ENCODE measurements around the gene SLC39A8. TPM values are rescaled to one million over a fixed set of nuclear protein-coding genes. Genes with fewer than 3 reads are reported as not detected.
A peak's percentile ranks its signal among the peaks of the same experiment; 100 is the strongest.

SLC39A8 gene
- total RNA-seq (10 to 100 TPM in 3 of 9 donors, 1 to 10 TPM in 6; 5.2 to 24.2 (median 9.4) TPM), polyA plus RNA-seq (1 to 10 TPM; 2.0 to 8.8 (median 3.5) TPM)
- long read RNA-seq, donor 1, transcript SLC39A8-202 (8 exons, 3,238 nt), result major isoform, 6 of 6 reads
- long read RNA-seq, donor 1, partial matches to known transcripts, result 0 of 6 reads
- long read RNA-seq, donor 1, other reads (novel, unspliced or antisense), result 0 of 6 reads
- long read RNA-seq, donor 2, partial matches to known transcripts, result 5 of 9 reads
- long read RNA-seq, donor 2, other reads (novel, unspliced or antisense), result 0 of 9 reads
- long read RNA-seq, donor 3, partial matches to known transcripts, result 0 of 5 reads
- long read RNA-seq, donor 3, other reads (novel, unspliced or antisense), result 0 of 5 reads
- long read RNA-seq, donor 4, partial matches to known transcripts, result 1 of 3 reads
- long read RNA-seq, donor 4, other reads (novel, unspliced or antisense), result 1 of 3 reads
- long read RNA-seq, donor 5, transcript SLC39A8-202 (8 exons, 3,238 nt), result major isoform, 11 of 18 reads
- long read RNA-seq, donor 5, transcript SLC39A8-201 (9 exons, 3,144 nt), result minor isoform, 5 of 18 reads
- long read RNA-seq, donor 5, partial matches to known transcripts, result 1 of 18 reads
- long read RNA-seq, donor 5, other reads (novel, unspliced or antisense), result 1 of 18 reads
- long read RNA-seq, donor 6, partial matches to known transcripts, result 0 of 1 reads
- long read RNA-seq, donor 6, other reads (novel, unspliced or antisense), result 0 of 1 reads
- long read RNA-seq, donor 7, partial matches to known transcripts, result 5 of 5 reads
- long read RNA-seq, donor 7, other reads (novel, unspliced or antisense), result 0 of 5 reads
- long read RNA-seq, donor 8, transcript SLC39A8-202 (8 exons, 3,238 nt), result major isoform, 5 of 6 reads
- long read RNA-seq, donor 8, partial matches to known transcripts, result 0 of 6 reads
- long read RNA-seq, donor 8, other reads (novel, unspliced or antisense), result 0 of 6 reads
- long read RNA-seq, donor 9, partial matches to known transcripts, result 0 of 5 reads
- long read RNA-seq, donor 9, other reads (novel, unspliced or antisense), result 0 of 5 reads
- long read RNA-seq, donor 10, partial matches to known transcripts, result 0 of 3 reads
- long read RNA-seq, donor 10, other reads (novel, unspliced or antisense), result 0 of 3 reads

GRCh38 chr4:102344954-102345794 is at the start of gene SLC39A8:
Gene SLC39A8, minus strand, starts transcription at chr4:102345482. Its CDS starts 820 bp downstream, at chr4:102344662.
- H3K9me3 ChIP-seq (replicated peaks in 1 of 3), result no peaks in the 10 kb centered on the region
- intact Hi-C loops (cut with DNase I), result no loop called here
- H3K36me3 ChIP-seq (replicated peaks in 1 of 2), result no peaks in the 10 kb centered on the region
- H3K27me3 ChIP-seq, result no peaks in the 10 kb centered on the region
- peak; percentile 82 to 87 (median 85) for DNase-seq
- peak within 1 kb of the TSS in 4 of 5 donors; percentile 20 to 77 (median 56) for H3K27ac ChIP-seq
- H3K4me3 ChIP-seq, result peak within 1 kb of the TSS; percentile 19 to 78 (median 54)
- H3K4me1 ChIP-seq (replicated peaks in 1 of 2), result peaks cover 0 to 14% of the 10 kb centered on the region in 2 donors
- TF ChIP-seq POLR2A (IDR thresholded peaks at IDR 0.05) (peak; percentile 26 to 68), CTCF (IDR thresholded peaks at IDR 0.05) (peak; percentile 59 to 85 (median 76))
- 0 to 1% (median 0%) methylated on average over 40 to 54 of the region's 54 CpGs for WGBS, 4 donors

GRCh38 chr4:102392033-102392744 is 46.9 kb upstream of the SLC39A8 start:
- H3K27ac ChIP-seq, result no peak overlapping the region
- H3K4me1 ChIP-seq (replicated peaks in 1 of 2), result no peaks in the 10 kb centered on the region
- intact Hi-C loops (cut with DNase I), result no loop called here
- TF ChIP-seq POLR2A (IDR thresholded peaks at IDR 0.05), result no peak
- no peak for TF ChIP-seq CTCF (IDR thresholded peaks at IDR 0.05)
- no peaks in the 10 kb centered on the region for H3K9me3 ChIP-seq (replicated peaks in 1 of 3)
- 81 to 89% (median 84%) methylated on average over 4 of the region's 4 CpGs for WGBS, 4 donors
- H3K27me3 ChIP-seq, result no peaks in the 10 kb centered on the region
- DNase-seq, result no peak
- H3K36me3 ChIP-seq (replicated peaks in 1 of 2), result no peaks in the 10 kb centered on the region
- H3K4me3 ChIP-seq, result no peak overlapping the region

- Histone ChIP-seq H3K4me1 (replicated peaks in 1 of 2) (no peaks in the 10 kb centered on the region), H3K4me3 (no peak overlapping the region), H3K27me3 (no peaks in the 10 kb centered on the region), H3K9me3 (replicated peaks in 1 of 3) (no peaks in the 10 kb centered on the region), H3K27ac (no peak overlapping the region), H3K36me3 (replicated peaks in 1 of 2) (no peaks in the 10 kb centered on the region)
- no peak for DNase-seq
- WGBS, 4 donors, result 62 to 74% (median 68%) methylated on average over 2 of the region's 2 CpGs
- TF ChIP-seq CTCF (IDR thresholded peaks at IDR 0.05) (no peak), POLR2A (IDR thresholded peaks at IDR 0.05) (no peak)
- intact Hi-C loops (cut with DNase I), result no loop called here
These were observed 45.2 kb upstream of the SLC39A8 start for GRCh38 chr4:102390438-102390837.

Data from adrenal gland (tissue), 19 donors.